ENCODE data around the gene CEP78. TPM values are rescaled to one million over a fixed set of nuclear protein-coding genes. Genes with fewer than 3 reads are reported as not detected.
"Not testable (repeated sequence)": the region's sequence is repeated elsewhere in the genome, so short reads cannot be mapped to it uniquely, and the experiment has no call there.

CEP78 gene
- total RNA-seq, 3 donors from 2014 or later, result 5.7 to 15.6 (median 11.2) TPM

DNA sequence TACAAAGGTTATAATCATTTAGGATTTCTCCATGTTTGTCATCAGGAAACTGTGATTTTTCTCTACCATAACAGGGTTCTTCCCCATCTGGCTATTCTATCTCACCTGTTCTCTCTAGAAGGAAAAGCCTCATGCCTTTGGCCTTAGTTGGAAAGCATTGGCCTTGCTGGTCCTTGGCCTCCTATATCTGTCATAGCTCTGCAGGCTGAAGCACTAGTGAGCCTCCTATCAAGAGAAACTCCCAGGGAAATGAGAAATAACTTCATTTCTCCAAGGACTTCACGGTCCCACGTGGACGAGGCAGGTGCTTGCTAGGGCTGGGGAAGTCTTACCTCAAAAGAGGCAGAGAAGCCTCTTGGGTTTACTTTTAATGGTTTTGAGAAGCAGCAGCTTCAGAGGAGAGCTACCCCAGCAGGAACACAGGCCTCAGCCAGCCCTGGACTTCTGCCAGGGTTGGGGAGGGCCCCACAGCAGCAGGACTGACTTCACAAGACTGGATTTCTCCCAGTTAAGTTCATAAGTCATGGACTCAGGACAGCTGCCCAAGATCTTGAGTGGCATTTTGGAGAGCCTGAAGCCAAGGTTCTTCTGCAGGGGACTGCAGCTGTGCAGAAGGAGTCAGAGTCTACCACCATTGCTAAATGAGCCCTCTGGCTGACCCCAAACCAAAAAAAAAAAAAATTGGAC, 45.2 kb downstream of the CEP78 start:
- H3K4me1 ChIP-seq (ENCODE audit: low read depth), result no peaks in the 10 kb centered on the region
- TF ChIP-seq, protein P1, sequence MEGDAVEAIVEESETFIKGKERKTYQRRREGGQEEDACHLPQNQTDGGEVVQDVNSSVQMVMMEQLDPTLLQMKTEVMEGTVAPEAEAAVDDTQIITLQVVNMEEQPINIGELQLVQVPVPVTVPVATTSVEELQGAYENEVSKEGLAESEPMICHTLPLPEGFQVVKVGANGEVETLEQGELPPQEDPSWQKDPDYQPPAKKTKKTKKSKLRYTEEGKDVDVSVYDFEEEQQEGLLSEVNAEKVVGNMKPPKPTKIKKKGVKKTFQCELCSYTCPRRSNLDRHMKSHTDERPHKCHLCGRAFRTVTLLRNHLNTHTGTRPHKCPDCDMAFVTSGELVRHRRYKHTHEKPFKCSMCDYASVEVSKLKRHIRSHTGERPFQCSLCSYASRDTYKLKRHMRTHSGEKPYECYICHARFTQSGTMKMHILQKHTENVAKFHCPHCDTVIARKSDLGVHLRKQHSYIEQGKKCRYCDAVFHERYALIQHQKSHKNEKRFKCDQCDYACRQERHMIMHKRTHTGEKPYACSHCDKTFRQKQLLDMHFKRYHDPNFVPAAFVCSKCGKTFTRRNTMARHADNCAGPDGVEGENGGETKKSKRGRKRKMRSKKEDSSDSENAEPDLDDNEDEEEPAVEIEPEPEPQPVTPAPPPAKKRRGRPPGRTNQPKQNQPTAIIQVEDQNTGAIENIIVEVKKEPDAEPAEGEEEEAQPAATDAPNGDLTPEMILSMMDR (IDR thresholded peaks at IDR 0.05), result no peak
- DNase-seq, result peak; percentile 34 to 59 (median 52)
- H3K4me3 ChIP-seq, result no peak overlapping the region
- peak; percentile 52 for ATAC-seq
- intact Hi-C loops (cut with DNase I, micrococcal nuclease), result no loop called here
- no peaks in the 10 kb centered on the region for H3K9me3 ChIP-seq
- no peaks in the 10 kb centered on the region for H3K36me3 ChIP-seq (ENCODE audit: low read depth)

DNA sequence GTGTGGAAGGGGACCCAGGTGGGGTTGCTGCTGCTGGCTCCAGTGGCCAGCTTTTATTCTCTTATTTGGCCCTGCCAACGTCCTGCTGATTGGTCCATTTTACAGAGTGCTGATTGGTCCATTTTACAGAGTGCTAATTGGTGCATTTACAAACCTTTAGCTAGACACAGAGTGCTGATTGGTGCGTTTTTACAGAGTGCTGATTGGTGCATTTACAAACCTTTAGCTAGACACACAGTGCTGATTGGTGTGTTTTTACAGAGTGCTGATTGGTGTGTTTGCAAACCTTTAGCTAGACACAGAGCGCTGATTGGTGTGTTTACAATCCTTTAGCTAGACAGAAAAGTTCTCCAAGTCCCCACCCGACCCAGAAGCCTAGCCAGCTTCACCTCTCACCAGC, 48.3 kb downstream of the CEP78 start:
- H3K36me3 ChIP-seq (ENCODE audit: low read depth); DNase-seq: not testable (repeated sequence)

DNA sequence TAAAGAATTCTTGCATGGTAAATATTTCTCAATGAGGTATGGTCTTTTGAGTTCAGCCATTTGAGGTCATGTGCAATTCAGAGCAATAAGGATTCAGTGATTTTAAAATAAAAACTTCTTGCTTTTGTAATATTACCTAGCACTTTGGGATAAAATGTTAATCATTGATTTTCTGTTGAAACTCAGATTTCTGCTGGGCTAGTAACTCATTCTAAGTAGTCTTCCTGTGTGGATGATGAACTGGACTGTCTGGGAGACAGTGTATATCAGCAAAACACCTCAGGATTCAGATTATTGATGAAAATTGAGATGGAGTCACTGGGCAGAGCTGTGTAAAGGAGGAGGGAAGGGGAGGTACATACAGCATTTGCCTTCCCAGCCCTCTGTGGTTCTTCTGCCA, 50.2 kb downstream of the CEP78 start:
- intact Hi-C loops (cut with DNase I, micrococcal nuclease), result no loop called here
- ATAC-seq, result no peak

More for the DNA sequence above, 48.3 kb downstream of the CEP78 start:
- H3K4me1 ChIP-seq (ENCODE audit: low read depth); H3K9me3 ChIP-seq; H3K4me3 ChIP-seq; intact Hi-C loops (cut with DNase I, micrococcal nuclease); ATAC-seq: not testable (repeated sequence)

DNA sequence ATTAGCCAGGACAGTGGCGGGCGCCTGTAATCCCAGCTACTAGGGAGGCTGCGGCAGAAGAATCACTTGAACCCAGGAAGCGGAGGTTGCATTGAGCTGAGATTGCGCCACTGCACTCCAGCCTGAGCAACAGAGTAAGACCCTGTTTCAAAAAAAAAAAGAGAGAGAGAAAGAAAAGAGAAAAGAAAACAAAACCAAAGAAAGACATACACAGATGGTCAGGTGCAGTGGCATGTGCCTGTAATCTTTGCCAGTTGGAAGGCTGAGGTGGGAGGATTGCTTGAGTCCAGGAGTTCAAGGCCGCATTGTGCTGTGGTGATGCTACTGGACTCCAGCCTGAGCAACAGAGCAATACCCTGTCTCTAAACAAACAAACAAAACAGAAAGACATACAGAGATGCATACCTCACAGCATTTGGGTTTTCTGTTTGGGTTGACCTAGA, 51.1 kb downstream of the CEP78 start:
- TF ChIP-seq, protein P1 (IDR thresholded peaks at IDR 0.05), result no peak
- no peak overlapping the region for H3K4me3 ChIP-seq
- intact Hi-C loops (cut with DNase I, micrococcal nuclease), result no loop called here
- no peak for DNase-seq
- no peaks in the 10 kb centered on the region for H3K36me3 ChIP-seq (ENCODE audit: low read depth)
- ATAC-seq, result no peak
- no peaks in the 10 kb centered on the region for H3K4me1 ChIP-seq (ENCODE audit: low read depth)
- no peaks in the 10 kb centered on the region for H3K9me3 ChIP-seq

More for the DNA sequence above, 50.2 kb downstream of the CEP78 start:
- TF ChIP-seq, protein P1 (IDR thresholded peaks at IDR 0.05), result no peak
- no peak for DNase-seq
- no peaks in the 10 kb centered on the region for H3K4me1 ChIP-seq (ENCODE audit: low read depth)
- H3K4me3 ChIP-seq, result no peak overlapping the region
- no peaks in the 10 kb centered on the region for H3K36me3 ChIP-seq (ENCODE audit: low read depth)
- no peaks in the 10 kb centered on the region for H3K9me3 ChIP-seq

DNA sequence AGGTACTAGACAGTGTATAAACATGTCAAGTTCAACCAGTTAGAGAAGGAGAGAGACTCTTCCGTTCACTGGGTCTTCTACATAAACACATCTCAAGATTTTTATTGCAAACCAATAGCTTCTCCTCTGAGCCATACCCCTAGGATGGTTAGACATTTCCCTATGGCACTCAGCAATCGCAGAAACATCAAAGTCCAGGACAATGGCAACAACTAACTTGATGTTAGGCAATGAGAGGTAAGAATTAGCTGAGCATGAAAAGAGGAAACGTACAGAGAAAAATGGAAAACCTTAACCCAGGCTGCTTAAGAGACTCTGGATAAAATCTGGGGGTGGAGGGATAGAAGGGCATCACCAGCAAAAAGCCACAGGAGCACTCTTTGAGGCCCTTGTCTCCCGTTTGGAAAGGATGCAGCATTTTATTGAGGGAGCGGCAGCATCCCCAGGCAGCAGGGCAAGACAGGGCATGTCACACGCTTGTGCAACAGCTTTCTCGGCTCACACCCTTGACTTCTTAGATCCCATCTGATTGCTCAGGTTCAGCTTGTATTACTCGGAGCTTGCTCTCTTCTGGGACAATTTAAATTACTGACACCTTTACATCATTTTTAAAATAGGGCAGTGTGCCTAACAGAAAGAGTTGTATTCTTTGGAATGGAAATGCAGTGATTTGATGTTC, 52.5 kb downstream of the CEP78 start:
- ATAC-seq (no peak), DNase-seq (no peak)
- TF ChIP-seq, protein P1 (IDR thresholded peaks at IDR 0.05), result no peak
- Histone ChIP-seq H3K4me1 (ENCODE audit: low read depth) (no peaks in the 10 kb centered on the region), H3K36me3 (ENCODE audit: low read depth) (no peaks in the 10 kb centered on the region), H3K4me3 (no peak overlapping the region), H3K9me3 (no peaks in the 10 kb centered on the region)
- intact Hi-C loops (cut with DNase I, micrococcal nuclease), result no loop called here

DNA sequence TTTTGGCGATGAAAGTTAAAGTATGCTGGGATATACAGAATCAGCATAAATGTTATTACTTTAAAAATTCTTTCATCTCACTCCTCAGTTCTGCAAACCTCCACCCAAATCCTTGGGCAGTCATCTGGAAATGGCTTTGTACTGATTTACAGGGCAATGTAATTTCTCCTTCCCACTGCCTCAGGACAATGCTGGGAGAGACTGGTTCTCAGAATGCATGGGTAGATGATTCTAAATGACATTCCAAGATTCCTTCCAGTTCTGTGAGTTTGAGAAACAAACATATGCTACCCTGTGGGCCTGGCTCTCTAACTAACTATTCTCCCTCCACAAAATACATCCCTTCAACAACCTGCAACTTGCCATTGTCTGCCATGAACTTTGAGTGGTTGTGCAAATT, 53.6 kb downstream of the CEP78 start:
- intact Hi-C loops (cut with DNase I, micrococcal nuclease), result no loop called here
- Histone ChIP-seq H3K36me3 (ENCODE audit: low read depth) (no peaks in the 10 kb centered on the region), H3K4me3 (no peak overlapping the region), H3K4me1 (ENCODE audit: low read depth) (no peaks in the 10 kb centered on the region), H3K9me3 (no peaks in the 10 kb centered on the region)
- DNase-seq, result no peak
- TF ChIP-seq, protein P1 (IDR thresholded peaks at IDR 0.05), result no peak
- no peak for ATAC-seq

Measured in mucosa of descending colon (tissue), 3 donors.